ENCODE data around the gene CSMD2.

CSMD2 gene

GRCh38 chr1:33578557-33579448, 586.2 kb downstream of the CSMD2 start:
- no peak for FAIRE-seq

GRCh38 chr1:33577663-33578062, 587.4 kb downstream of the CSMD2 start:
- FAIRE-seq: no peak

GRCh38 chr1:33576821-33577599, 588.0 kb downstream of the CSMD2 start:
- FAIRE-seq: no peak

- no peak for FAIRE-seq
Observed at GRCh38 chr1:33575324-33575879, 589.6 kb downstream of the CSMD2 start.

GRCh38 chr1:33573661-33574060, 591.4 kb downstream of the CSMD2 start:
- FAIRE-seq: no peak

GRCh38 chr1:33572387-33572786, 592.6 kb downstream of the CSMD2 start:
- no peak for FAIRE-seq

- FAIRE-seq: no peak
Observed at GRCh38 chr1:33569331-33569730, 595.7 kb downstream of the CSMD2 start.

- FAIRE-seq: no peak
Observed at GRCh38 chr1:33563699-33564098, 601.3 kb downstream of the CSMD2 start.

- no peak for FAIRE-seq
Observed at GRCh38 chr1:33562563-33562962, 602.5 kb downstream of the CSMD2 start.

GRCh38 chr1:33561576-33561975, 603.5 kb downstream of the CSMD2 start:
- no peak for FAIRE-seq

GRCh38 chr1:33560680-33561079, 604.4 kb downstream of the CSMD2 start:
- no peak for FAIRE-seq

- FAIRE-seq: no peak
Observed at GRCh38 chr1:33548721-33549120, 616.3 kb downstream of the CSMD2 start.

GRCh38 chr1:33548319-33548718, 616.7 kb downstream of the CSMD2 start:
- no peak for FAIRE-seq

- no peak for FAIRE-seq
Observed at GRCh38 chr1:33547576-33547975, 617.5 kb downstream of the CSMD2 start.

- FAIRE-seq: no peak
Observed at GRCh38 chr1:33541966-33542365, 623.1 kb downstream of the CSMD2 start.

- no peak for FAIRE-seq
Observed at GRCh38 chr1:33537885-33538284, 627.1 kb downstream of the CSMD2 start.

- FAIRE-seq: no peak
Observed at GRCh38 chr1:33535334-33535733, 629.7 kb downstream of the CSMD2 start.

- no peak for FAIRE-seq
Observed at GRCh38 chr1:33532936-33533335, 632.1 kb downstream of the CSMD2 start.

GRCh38 chr1:33532250-33532649, 632.8 kb downstream of the CSMD2 start:
- FAIRE-seq: no peak

GRCh38 chr1:33529957-33530356, 635.1 kb downstream of the CSMD2 start:
- FAIRE-seq: no peak

- no peak for FAIRE-seq
Observed at GRCh38 chr1:33527934-33528333, 637.1 kb downstream of the CSMD2 start.

GRCh38 chr1:33524586-33524985, 640.4 kb downstream of the CSMD2 start:
- no peak for FAIRE-seq

GRCh38 chr1:33519240-33519884, 645.7 kb downstream of the CSMD2 start:
- no peak for FAIRE-seq
